Panc1 (cell line): ENCODE measurements around the gene BRSK1. TPM values are rescaled to one million over a fixed set of nuclear protein-coding genes. Genes with fewer than 3 reads are reported as not detected.

Source experiments
- ATAC-seq: fragments of 200-7000 bp; cut with Tn5 transposase; 2 replicates; pipeline ENCODE4 v1.9.1; 2020; ENCODE audit warnings: mild to moderate bottlenecking, moderate library complexity
- BruUV-seq: library from RNA; stranded (reverse); fragments of 400-500 nt; replicated peaks from 2 replicates; lab custom pipeline; 2021; lab: Mats Ljungman, UMichigan
- CTCF ChIA-PET: fragments of 300-600 bp; sonication (Branson Sonifier 250); formaldehyde crosslinking; loops from one replicate; lab custom pipeline; 2022; ENCODE audit warnings: antibody characterized with exemption; lab: Charles Lee
- POLR2A ChIA-PET: fragments of 300-600 bp; sonication (Branson Sonifier 250); formaldehyde crosslinking; loops from one replicate; lab custom pipeline; 2022; ENCODE audit warnings: antibody characterized with exemption; lab: Charles Lee
- DNase-seq: peaks from one replicate; pipeline ENCODE4 v3.0.0-alpha.2; 2010; ENCODE audit warnings: low read depth, low spot score
- H3K27ac ChIP-seq: 2 replicates; pipeline ENCODE4 v1.5.1; 2011; ENCODE audit warnings: mild to moderate bottlenecking, low read length, inconsistent platforms
- H3K27me3 ChIP-seq: fragments of 200-500 bp; sonication (Bioruptor generic); 2 replicates; pipeline ENCODE4 v1.6.0; 2014; ENCODE audit warnings: low read length, inconsistent platforms; ENCODE audit not compliant: control insufficient read depth, insufficient read depth
- H3K36me3 ChIP-seq: fragments of 200-500 bp; sonication (Bioruptor generic); 2 replicates; pipeline ENCODE4 v1.5.1; 2014; ENCODE audit warnings: inconsistent platforms, mild to moderate bottlenecking, low read length, moderate library complexity; ENCODE audit not compliant: control insufficient read depth, insufficient read depth
- H3K4me1 ChIP-seq: 2 replicates; pipeline ENCODE4 v1.5.1; 2011; ENCODE audit warnings: inconsistent platforms, mild to moderate bottlenecking, low read length, moderate library complexity; ENCODE audit not compliant: control insufficient read depth, insufficient read depth
- H3K4me3 ChIP-seq, 2 experiments: 2 replicates each; pipeline ENCODE4 v1.5.1; 2011 to 2012; ENCODE audit warnings: low read depth in 2 of 2, low read length in 2 of 2, mild to moderate bottlenecking in 2 of 2, inconsistent platforms in 1 of 2, moderate library complexity in 1 of 2
- H3K9me3 ChIP-seq: fragments of 200-500 bp; sonication (Bioruptor generic); 2 replicates; pipeline ENCODE4 v1.5.1; 2014; ENCODE audit warnings: low read depth, mild to moderate bottlenecking, inconsistent platforms, low read length, moderate library complexity; ENCODE audit not compliant: control insufficient read depth, insufficient read depth
- POLR2AphosphoS5 ChIP-seq: IDR thresholded peaks from 2 replicates; pipeline ENCODE4 v1.6.1; 2012; ENCODE audit warnings: mild to moderate bottlenecking, low read depth, low read length, moderate library complexity
- REST ChIP-seq, 2 experiments: IDR thresholded peaks; 2 replicates each; pipeline ENCODE4 v1.6.1; 2011 to 2012; ENCODE audit warnings: low read depth in 2 of 2, control low read depth in 1 of 2, low read length in 1 of 2, mild to moderate bottlenecking in 1 of 2, moderate library complexity in 1 of 2; ENCODE audit not compliant: insufficient read depth in 1 of 2
- SIN3A ChIP-seq: IDR thresholded peaks from 2 replicates; pipeline ENCODE4 v1.6.1; 2012; ENCODE audit warnings: low read depth, mild to moderate bottlenecking, low read length, moderate library complexity, borderline replicate concordance; ENCODE audit not compliant: insufficient read depth
- TCF7L2 ChIP-seq: IDR thresholded peaks from 2 replicates; pipeline ENCODE4 v1.6.1; 2011; ENCODE audit warnings: mild to moderate bottlenecking, low read depth, low read length, inconsistent platforms
- in situ Hi-C: cut with HindIII; loops from 2 replicates; pipeline ENCODE4 v1.10.0; 2016; ENCODE audit warnings: low sequenced_read_pairs, low pct_unique_long_range_greater_than_20kb
- intact Hi-C: fragments of 100-400 bp; cut with micrococcal nuclease; formaldehyde crosslinking; loops from one replicate; pipeline ENCODE4 v1.10.0; 2022; ENCODE audit not compliant: unreplicated experiment
- total RNA-seq: library from RNA; stranded (reverse); gene quantifications from one replicate; pipeline ENCODE4 v1.2.1, GENCODE V29; 2021; ENCODE audit not compliant: unreplicated experiment
- TF ChIP-seq, protein P1 (sequence below): fragments of 450-650 bp; IDR thresholded peaks from 2 replicates; pipeline ENCODE4 v1.5.1; 2017; ENCODE audit warnings: mild to moderate bottlenecking

The BRSK1 gene
- total RNA-seq, 1 experiment from 2014 or later = 7.9 TPM

GRCh38 chr19:55341171-55341588, 57.4 kb downstream of the BRSK1 start:
- H3K27ac ChIP-seq = peak overlapping the region; percentile 83
- peak overlapping the region; percentile 73 to 87 for H3K4me3 ChIP-seq
- H3K9me3 ChIP-seq = no peaks in the 10 kb centered on the region
- DNase-seq (no peak), ATAC-seq (no peak)
- intact Hi-C loops = no loop called here
- H3K36me3 ChIP-seq = no peaks in the 10 kb centered on the region
- no peak for TF ChIP-seq TCF7L2
- TF ChIP-seq, protein P1, sequence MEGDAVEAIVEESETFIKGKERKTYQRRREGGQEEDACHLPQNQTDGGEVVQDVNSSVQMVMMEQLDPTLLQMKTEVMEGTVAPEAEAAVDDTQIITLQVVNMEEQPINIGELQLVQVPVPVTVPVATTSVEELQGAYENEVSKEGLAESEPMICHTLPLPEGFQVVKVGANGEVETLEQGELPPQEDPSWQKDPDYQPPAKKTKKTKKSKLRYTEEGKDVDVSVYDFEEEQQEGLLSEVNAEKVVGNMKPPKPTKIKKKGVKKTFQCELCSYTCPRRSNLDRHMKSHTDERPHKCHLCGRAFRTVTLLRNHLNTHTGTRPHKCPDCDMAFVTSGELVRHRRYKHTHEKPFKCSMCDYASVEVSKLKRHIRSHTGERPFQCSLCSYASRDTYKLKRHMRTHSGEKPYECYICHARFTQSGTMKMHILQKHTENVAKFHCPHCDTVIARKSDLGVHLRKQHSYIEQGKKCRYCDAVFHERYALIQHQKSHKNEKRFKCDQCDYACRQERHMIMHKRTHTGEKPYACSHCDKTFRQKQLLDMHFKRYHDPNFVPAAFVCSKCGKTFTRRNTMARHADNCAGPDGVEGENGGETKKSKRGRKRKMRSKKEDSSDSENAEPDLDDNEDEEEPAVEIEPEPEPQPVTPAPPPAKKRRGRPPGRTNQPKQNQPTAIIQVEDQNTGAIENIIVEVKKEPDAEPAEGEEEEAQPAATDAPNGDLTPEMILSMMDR = no peak
- TF ChIP-seq POLR2AphosphoS5 = no peak
- TF ChIP-seq SIN3A = no peak
- no peak for TF ChIP-seq REST (IDR thresholded peaks at IDR 0.05; ENCODE audit: insufficient read depth in 1 of 2, low read depth in 2 of 2, low read length in 1 of 2)
- BruUV-seq = no TSS peak
- H3K4me1 ChIP-seq = peaks cover 16% of the 10 kb centered on the region
- CTCF ChIA-PET = interaction anchor here (0.7 kb wide), 2 partner anchors 23 to 163 kb away, joined by 5 to 9 read pairs; no protein-coding TSS in a partner anchor
- no peaks in the 10 kb centered on the region for H3K27me3 ChIP-seq
- POLR2A ChIA-PET = interaction anchor here (0.6 to 0.7 kb wide), 2 partner anchors 9 to 39 kb away, joined by 3 read pairs; no protein-coding TSS in a partner anchor
- in situ Hi-C loops = no loop called here

- ChIA-PET CTCF (interaction anchor here (0.5 to 0.7 kb wide), 2 partner anchors 23 to 94 kb away, joined by 5 to 9 read pairs; no protein-coding TSS in a partner anchor), POLR2A (no interaction called here)
- no peaks in the 10 kb centered on the region for H3K27me3 ChIP-seq
- peak overlapping the region in 1 of 2 experiments; percentile 29; a peak in 2 of 4 replicates for H3K4me3 ChIP-seq
- TF ChIP-seq SIN3A (no peak), TCF7L2 (no peak), POLR2AphosphoS5 (no peak), REST (IDR thresholded peaks at IDR 0.05; ENCODE audit: insufficient read depth in 1 of 2, low read depth in 2 of 2, low read length in 1 of 2) (no peak)
- TF ChIP-seq, protein P1 = no peak
- DNase-seq (no peak), ATAC-seq (no peak)
- H3K36me3 ChIP-seq = no peaks in the 10 kb centered on the region
- in situ Hi-C loops (no loop called here), intact Hi-C loops (no loop called here)
- peaks cover 16% of the 10 kb centered on the region for H3K4me1 ChIP-seq
- no peak overlapping the region for H3K27ac ChIP-seq
- H3K9me3 ChIP-seq = no peaks in the 10 kb centered on the region
- no TSS peak for BruUV-seq
Measured at GRCh38 chr19:55341595-55342531, 58.1 kb downstream of the BRSK1 start.
